ENCODE results near the gene ETFBKMT. TPM values are rescaled to one million over a fixed set of nuclear protein-coding genes. Genes with fewer than 3 reads are reported as not detected.
"Not testable (repeated sequence)": the region's sequence is repeated elsewhere in the genome, so short reads cannot be mapped to it uniquely, and the experiment has no call there.

Gene ETFBKMT
- total RNA-seq, 1 experiment from 2014 or later, result 2.4 TPM

DNA sequence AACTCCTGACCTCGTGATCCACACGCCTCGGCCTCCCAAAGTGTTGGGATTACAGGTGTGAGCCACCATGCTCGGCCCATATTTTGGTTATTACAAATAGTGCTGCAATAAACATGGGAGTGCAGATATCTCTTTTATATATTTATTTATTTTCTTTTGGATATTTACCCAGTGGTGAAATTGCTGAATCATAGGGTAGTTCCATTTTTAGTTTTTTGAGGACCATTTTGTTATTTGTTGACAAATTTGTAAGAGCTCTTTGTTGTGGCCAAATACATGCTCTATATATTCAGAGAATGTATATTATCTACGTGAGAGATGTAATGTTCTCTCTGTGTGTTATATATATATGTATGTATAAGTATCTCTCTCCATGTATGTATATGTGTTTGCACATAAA, 53.4 kb downstream of the ETFBKMT start:
- Histone ChIP-seq H3K9me2 (ENCODE audit: insufficient read depth) (no peaks in the 10 kb centered on the region), H3K36me3 (ENCODE audit: low read depth) (no peaks in the 10 kb centered on the region), H3K9me3 (ENCODE audit: insufficient read depth, low read depth) (peaks cover 5% of the 10 kb centered on the region; the same call in 1 of the 2 replicates), H3F3A (ENCODE audit: insufficient read depth, low read depth) (0 out of 2 replicates have a peak, but pooled peaks cover 6% of the 10 kb centered on the region), H2AFZ (no peak overlapping the region), H3K79me2 (ENCODE audit: low read depth) (no peaks in the 10 kb centered on the region), H4K20me1 (ENCODE audit: insufficient read depth) (no peaks in the 10 kb centered on the region), H3K4me3 (no peak overlapping the region), H3K4me1 (replicated peaks; ENCODE audit: insufficient read depth) (no peaks in the 10 kb centered on the region), H3K4me2 (no peak overlapping the region), H3K27me3 (ENCODE audit: insufficient read depth, low read depth) (no peaks in the 10 kb centered on the region), H3K27ac (no peak overlapping the region)
- CTCF ChIA-PET, result no interaction called here
- no peak for TF ChIP-seq EZH2 (IDR thresholded peaks at IDR 0.05; ENCODE audit: low read depth)
- TF ChIP-seq, protein P1, sequence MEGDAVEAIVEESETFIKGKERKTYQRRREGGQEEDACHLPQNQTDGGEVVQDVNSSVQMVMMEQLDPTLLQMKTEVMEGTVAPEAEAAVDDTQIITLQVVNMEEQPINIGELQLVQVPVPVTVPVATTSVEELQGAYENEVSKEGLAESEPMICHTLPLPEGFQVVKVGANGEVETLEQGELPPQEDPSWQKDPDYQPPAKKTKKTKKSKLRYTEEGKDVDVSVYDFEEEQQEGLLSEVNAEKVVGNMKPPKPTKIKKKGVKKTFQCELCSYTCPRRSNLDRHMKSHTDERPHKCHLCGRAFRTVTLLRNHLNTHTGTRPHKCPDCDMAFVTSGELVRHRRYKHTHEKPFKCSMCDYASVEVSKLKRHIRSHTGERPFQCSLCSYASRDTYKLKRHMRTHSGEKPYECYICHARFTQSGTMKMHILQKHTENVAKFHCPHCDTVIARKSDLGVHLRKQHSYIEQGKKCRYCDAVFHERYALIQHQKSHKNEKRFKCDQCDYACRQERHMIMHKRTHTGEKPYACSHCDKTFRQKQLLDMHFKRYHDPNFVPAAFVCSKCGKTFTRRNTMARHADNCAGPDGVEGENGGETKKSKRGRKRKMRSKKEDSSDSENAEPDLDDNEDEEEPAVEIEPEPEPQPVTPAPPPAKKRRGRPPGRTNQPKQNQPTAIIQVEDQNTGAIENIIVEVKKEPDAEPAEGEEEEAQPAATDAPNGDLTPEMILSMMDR (conservative IDR thresholded peaks at IDR 0.05), result no peak
- intact Hi-C loops (cut with micrococcal nuclease; ENCODE audit: unreplicated experiment), result no loop called here
- DNase-seq, result no peak
- POLR2A ChIA-PET (ENCODE audit: unreplicated experiment), result no interaction called here
- BruUV-seq (replicated peaks), result no TSS peak

DNA sequence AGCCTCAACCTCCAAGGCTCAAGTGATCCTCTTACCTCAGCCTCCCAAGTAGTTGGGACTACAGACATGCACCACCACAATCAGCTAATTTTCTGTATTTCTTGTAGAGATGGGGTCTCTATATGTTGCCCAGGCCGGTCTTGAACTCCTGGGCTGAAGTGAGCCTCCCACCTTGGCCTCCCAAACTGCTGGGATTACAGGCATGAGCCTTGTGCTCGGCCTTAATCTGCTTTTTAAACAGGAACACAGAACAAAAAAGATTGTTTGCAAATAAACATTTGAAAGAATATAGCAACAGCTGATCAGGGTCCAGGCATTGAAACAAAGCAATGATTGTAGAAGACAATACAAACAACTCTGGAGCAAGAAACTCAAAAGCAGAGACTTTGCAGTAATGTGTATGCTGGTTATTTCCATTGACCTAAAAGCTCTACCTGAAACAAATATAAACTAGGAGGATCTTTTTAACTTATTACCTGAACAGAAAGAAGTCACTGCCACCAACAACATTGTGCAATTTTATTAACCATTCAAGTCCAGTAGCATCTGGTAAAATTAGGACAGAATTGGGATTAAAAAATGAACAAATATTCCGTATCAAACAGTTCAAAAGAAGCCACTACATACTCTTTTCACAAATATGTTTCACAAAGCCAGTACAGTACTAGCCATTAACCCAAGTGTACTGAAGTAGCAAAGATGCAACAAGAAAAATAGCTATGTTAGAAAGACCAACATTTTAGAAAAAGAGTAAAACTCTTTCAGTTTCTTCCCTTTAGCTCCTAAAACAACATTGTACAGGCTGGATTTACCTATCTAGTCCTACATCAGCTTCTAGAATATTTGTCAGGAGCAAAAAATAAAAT, 55.2 kb downstream of the ETFBKMT start:
- Histone ChIP-seq H2AFZ (no peak overlapping the region), H3K36me3 (ENCODE audit: low read depth) (no peaks in the 10 kb centered on the region), H3K27me3 (ENCODE audit: insufficient read depth, low read depth) (no peaks in the 10 kb centered on the region), H3K4me1 (replicated peaks; ENCODE audit: insufficient read depth) (no peaks in the 10 kb centered on the region), H3K4me3 (no peak overlapping the region), H3F3A (ENCODE audit: insufficient read depth, low read depth) (0 out of 2 replicates have a peak, but pooled peaks cover 6% of the 10 kb centered on the region), H3K79me2 (ENCODE audit: low read depth) (no peaks in the 10 kb centered on the region), H3K4me2 (no peak overlapping the region), H3K27ac (no peak overlapping the region), H3K9me3 (ENCODE audit: insufficient read depth, low read depth) (no peaks in the 10 kb centered on the region), H3K9me2 (ENCODE audit: insufficient read depth) (no peaks in the 10 kb centered on the region), H4K20me1 (ENCODE audit: insufficient read depth) (no peaks in the 10 kb centered on the region)
- BruUV-seq (replicated peaks), result no TSS peak
- POLR2A ChIA-PET (ENCODE audit: unreplicated experiment), result interaction anchor here (0.5 to 0.7 kb wide), 7 partner anchors 17 to 580 kb away, joined by 3 to 8 read pairs (median 4); partner anchors contain the start of gene ETFBKMT
- no peak for TF ChIP-seq EZH2 (IDR thresholded peaks at IDR 0.05; ENCODE audit: low read depth)
- TF ChIP-seq, protein P1 (conservative IDR thresholded peaks at IDR 0.05), result no peak
- no peak for DNase-seq
- CTCF ChIA-PET, result interaction anchor here (0.6 to 1.1 kb wide), 3 partner anchors 18 to 127 kb away, joined by 3 read pairs; no protein-coding TSS in a partner anchor
- intact Hi-C loops (cut with micrococcal nuclease; ENCODE audit: unreplicated experiment), result no loop called here

DNA sequence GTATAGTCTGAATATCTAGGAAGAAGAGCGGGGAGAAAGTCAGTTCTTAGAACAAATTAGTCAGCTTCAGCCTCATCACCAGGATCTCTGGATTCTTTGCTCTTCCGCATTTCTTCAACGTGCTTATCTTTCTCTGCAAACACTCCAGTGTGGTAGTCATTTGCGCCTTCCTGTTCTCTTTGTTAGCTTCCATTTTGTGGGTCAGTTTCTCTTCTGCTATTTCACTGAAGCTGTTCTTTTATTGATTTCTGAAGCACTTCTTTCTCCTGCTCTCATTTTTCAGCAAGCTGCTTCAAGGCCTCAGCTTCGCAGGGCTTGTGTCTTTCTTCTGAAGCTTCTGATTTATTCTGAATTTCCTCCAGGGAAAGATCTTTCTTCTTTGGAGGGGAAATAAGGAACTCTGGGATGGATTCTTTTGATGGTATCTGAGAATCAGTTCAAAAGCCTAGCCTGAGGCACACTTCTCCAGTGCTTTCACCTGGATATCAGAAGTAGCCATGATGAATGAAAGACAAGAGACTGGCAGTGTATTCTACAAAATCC, 55.9 kb downstream of the ETFBKMT start:
- Histone ChIP-seq H3K4me1 (replicated peaks; ENCODE audit: insufficient read depth) (no peaks in the 10 kb centered on the region), H3K79me2 (ENCODE audit: low read depth) (no peaks in the 10 kb centered on the region), H3K36me3 (ENCODE audit: low read depth) (no peaks in the 10 kb centered on the region), H3K9me3 (ENCODE audit: insufficient read depth, low read depth) (no peaks in the 10 kb centered on the region), H3K4me3 (no peak overlapping the region), H3K4me2 (no peak overlapping the region), H3F3A (ENCODE audit: insufficient read depth, low read depth) (0 out of 2 replicates have a peak, but pooled peaks cover 6% of the 10 kb centered on the region), H3K27ac (no peak overlapping the region), H3K9me2 (ENCODE audit: insufficient read depth) (no peaks in the 10 kb centered on the region), H2AFZ (no peak overlapping the region), H3K27me3 (ENCODE audit: insufficient read depth, low read depth) (no peaks in the 10 kb centered on the region), H4K20me1 (ENCODE audit: insufficient read depth) (no peaks in the 10 kb centered on the region)
- intact Hi-C loops (cut with micrococcal nuclease; ENCODE audit: unreplicated experiment), result no loop called here
- ChIA-PET POLR2A (ENCODE audit: unreplicated experiment) (interaction anchor here (0.5 to 0.7 kb wide), 7 partner anchors 14 to 579 kb away, joined by 3 to 11 read pairs (median 6); partner anchors contain the start of gene AMN1), CTCF (interaction anchor here (0.7 to 1.1 kb wide), 3 partner anchors 13 to 22 kb away, joined by 3 to 4 read pairs (median 3); no protein-coding TSS in a partner anchor)
- DNase-seq, result peak in 1 of 2 experiments; percentile 28
- TSS peak; percentile 93 for BruUV-seq (replicated peaks)
- TF ChIP-seq EZH2 (IDR thresholded peaks at IDR 0.05; ENCODE audit: low read depth), result no peak

DNA sequence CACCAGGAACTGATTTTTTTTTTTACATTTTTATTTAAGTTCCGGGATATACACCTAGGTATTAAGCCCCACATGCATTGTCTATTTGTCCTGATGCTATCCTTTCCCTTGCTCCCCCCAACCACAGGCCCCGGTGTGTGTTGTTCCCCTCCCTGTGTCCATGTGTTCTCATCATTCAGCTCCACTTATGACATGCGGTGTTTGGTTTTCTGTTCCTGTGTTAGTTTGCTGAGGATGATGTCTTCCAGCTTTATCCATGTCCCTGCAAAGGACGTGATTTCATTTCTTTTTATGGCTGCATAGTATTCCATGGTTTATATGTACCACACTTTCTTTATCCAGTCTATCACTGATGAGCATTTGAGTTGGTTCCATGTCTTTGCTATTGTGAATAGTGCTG, 57.5 kb downstream of the ETFBKMT start:
- H3K36me3 ChIP-seq (ENCODE audit: low read depth); H3F3A ChIP-seq (ENCODE audit: insufficient read depth, low read depth); H3K27ac ChIP-seq; H2AFZ ChIP-seq; POLR2A ChIA-PET (ENCODE audit: unreplicated experiment); H3K27me3 ChIP-seq (ENCODE audit: insufficient read depth, low read depth); H3K9me2 ChIP-seq (ENCODE audit: insufficient read depth); H3K4me2 ChIP-seq; CTCF ChIA-PET; BruUV-seq (replicated peaks); DNase-seq; H3K9me3 ChIP-seq (ENCODE audit: insufficient read depth, low read depth); intact Hi-C loops (cut with micrococcal nuclease; ENCODE audit: unreplicated experiment); H4K20me1 ChIP-seq (ENCODE audit: insufficient read depth); H3K79me2 ChIP-seq (ENCODE audit: low read depth); H3K4me1 ChIP-seq (replicated peaks; ENCODE audit: insufficient read depth); H3K4me3 ChIP-seq: not testable (repeated sequence)

DNA sequence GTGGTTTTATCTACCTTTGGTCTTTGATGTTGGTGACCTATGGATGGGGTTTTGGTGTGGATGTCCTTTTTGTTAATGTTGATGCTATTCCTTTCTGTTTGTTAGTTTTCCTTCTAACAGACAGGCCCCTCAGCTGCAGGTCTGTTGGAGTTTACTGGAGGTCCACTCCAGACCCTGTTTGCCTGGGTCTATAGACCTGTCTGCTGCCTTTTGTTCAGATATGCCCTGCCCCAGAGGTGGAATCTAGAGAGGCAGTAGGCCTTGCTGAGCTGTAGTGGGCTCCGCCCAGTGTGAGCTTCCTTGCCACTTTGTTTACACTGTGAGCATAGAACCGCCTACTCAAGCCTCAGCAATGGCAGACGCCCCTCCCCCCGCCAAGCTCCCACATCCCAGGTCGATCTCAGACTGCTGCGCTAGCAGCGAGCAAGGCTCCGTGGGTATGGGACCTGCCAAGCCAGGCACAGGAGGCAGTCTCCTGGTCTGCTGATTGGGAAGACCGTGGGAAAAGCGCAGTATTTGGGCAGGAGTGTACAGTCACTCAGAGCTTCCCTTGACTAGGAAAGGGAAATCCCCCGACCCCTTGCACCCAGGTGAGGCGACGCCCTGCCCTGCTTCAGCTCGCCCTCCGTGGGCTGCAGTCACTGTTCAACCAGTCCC, 59.2 kb downstream of the ETFBKMT start:
- intact Hi-C loops (cut with micrococcal nuclease; ENCODE audit: unreplicated experiment); H3K4me3 ChIP-seq; H3K36me3 ChIP-seq (ENCODE audit: low read depth); CTCF ChIA-PET; BruUV-seq (replicated peaks); H4K20me1 ChIP-seq (ENCODE audit: insufficient read depth); H3K79me2 ChIP-seq (ENCODE audit: low read depth); H3K27me3 ChIP-seq (ENCODE audit: insufficient read depth, low read depth); H3K27ac ChIP-seq; POLR2A ChIA-PET (ENCODE audit: unreplicated experiment); H3K9me2 ChIP-seq (ENCODE audit: insufficient read depth); H3K9me3 ChIP-seq (ENCODE audit: insufficient read depth, low read depth); H3K4me2 ChIP-seq; H3F3A ChIP-seq (ENCODE audit: insufficient read depth, low read depth); H3K4me1 ChIP-seq (replicated peaks; ENCODE audit: insufficient read depth); H2AFZ ChIP-seq; DNase-seq: not testable (repeated sequence)
